ENCODE data around the gene BCL3.
A peak's percentile ranks its signal among the peaks of the same experiment; 100 is the strongest.
"Not testable (repeated sequence)": the region's sequence is repeated elsewhere in the genome, so short reads cannot be mapped to it uniquely, and the experiment has no call there.

Gene BCL3

GRCh38 chr19:44748426-44749254 lies at the start of gene BCL3:
Gene BCL3 (plus strand): TSS chr19:44748708. CDS start chr19:44748791, 83 bp downstream.
- peak; percentile 26 for DNase-seq (ENCODE audit: low read depth)

- no peak for DNase-seq (ENCODE audit: low read depth)
Observed at GRCh38 chr19:44700547-44700946, 48.0 kb upstream of the BCL3 start.

GRCh38 chr19:44701228-44701627 lies 47.3 kb upstream of the BCL3 start:
- DNase-seq (ENCODE audit: low read depth), result no peak

GRCh38 chr19:44702551-44703176 lies 45.8 kb upstream of the BCL3 start:
- DNase-seq (ENCODE audit: low read depth), result no peak

GRCh38 chr19:44703336-44704078 lies 45.0 kb upstream of the BCL3 start:
- DNase-seq (ENCODE audit: low read depth), result no peak

- no peak for DNase-seq (ENCODE audit: low read depth)
Observed at GRCh38 chr19:44704982-44705381, 43.5 kb upstream of the BCL3 start.

GRCh38 chr19:44705502-44706010 lies 43.0 kb upstream of the BCL3 start:
- no peak for DNase-seq (ENCODE audit: low read depth)

- no peak for DNase-seq (ENCODE audit: low read depth)
Observed at GRCh38 chr19:44706506-44707236, 41.8 kb upstream of the BCL3 start.

- DNase-seq (ENCODE audit: low read depth), result no peak
Observed at GRCh38 chr19:44707794-44708193, 40.7 kb upstream of the BCL3 start.

GRCh38 chr19:44708940-44709339 lies 39.6 kb upstream of the BCL3 start:
- DNase-seq (ENCODE audit: low read depth), result no peak

GRCh38 chr19:44709434-44710266 lies 38.9 kb upstream of the BCL3 start:
- DNase-seq (ENCODE audit: low read depth), result not testable (repeated sequence)

GRCh38 chr19:44710483-44710882 lies 38.0 kb upstream of the BCL3 start:
- DNase-seq (ENCODE audit: low read depth), result no peak

GRCh38 chr19:44712864-44713515 lies 35.5 kb upstream of the BCL3 start:
- DNase-seq (ENCODE audit: low read depth), result no peak

- no peak for DNase-seq (ENCODE audit: low read depth)
Observed at GRCh38 chr19:44714597-44715169, 33.8 kb upstream of the BCL3 start.

- no peak for DNase-seq (ENCODE audit: low read depth)
Observed at GRCh38 chr19:44717603-44718002, 30.9 kb upstream of the BCL3 start.

GRCh38 chr19:44718441-44719261 lies 29.9 kb upstream of the BCL3 start:
- no peak for DNase-seq (ENCODE audit: low read depth)

- DNase-seq (ENCODE audit: low read depth), result no peak
Observed at GRCh38 chr19:44719262-44719701, 29.2 kb upstream of the BCL3 start.

GRCh38 chr19:44720396-44720795 lies 28.1 kb upstream of the BCL3 start:
- not testable (repeated sequence) for DNase-seq (ENCODE audit: low read depth)

GRCh38 chr19:44720945-44721344 lies 27.6 kb upstream of the BCL3 start:
- DNase-seq (ENCODE audit: low read depth), result no peak

All from stimulated activated CD8-positive, alpha-beta memory T cell treated with anti-CD3 and anti-CD28 coated beads, Interleukin-15, amount 100 ng/mL, for 1 hour (primary cell).